IPS-20b (cell line): Measurements from ENCODE around the gene CCDC61.

Experiments
- H3K27ac ChIP-seq: one replicate; pipeline ENCODE4 v1.5.1; 2013; ENCODE audit warnings: low read length
- H3K27me3 ChIP-seq: 2 replicates; pipeline ENCODE4 v1.6.1; 2013; ENCODE audit warnings: mild to moderate bottlenecking, low read length, inconsistent platforms; ENCODE audit not compliant: insufficient read depth
- H3K36me3 ChIP-seq: 2 replicates; pipeline ENCODE4 v1.6.1; 2013; ENCODE audit warnings: low read depth, mild to moderate bottlenecking, inconsistent platforms, low read length, moderate library complexity; ENCODE audit not compliant: insufficient read depth
- H3K4me1 ChIP-seq: 2 replicates; pipeline ENCODE4 v1.6.1; 2013; ENCODE audit warnings: mild to moderate bottlenecking, control low read depth, inconsistent platforms, low read length, moderate library complexity; ENCODE audit not compliant: insufficient read depth
- H3K4me3 ChIP-seq: 2 replicates; pipeline ENCODE4 v1.5.1; 2013; ENCODE audit warnings: mild to moderate bottlenecking, low read length, inconsistent platforms
- H3K9ac ChIP-seq: 2 replicates; pipeline ENCODE4 v1.6.1; 2013; ENCODE audit warnings: low read depth, mild to moderate bottlenecking, inconsistent platforms, low read length, moderate library complexity
- H3K9me3 ChIP-seq: 2 replicates; pipeline ENCODE4 v1.6.1; 2013; ENCODE audit warnings: mild to moderate bottlenecking, low read depth, low read length, inconsistent platforms; ENCODE audit not compliant: insufficient read depth

The CCDC61 gene, protein sequence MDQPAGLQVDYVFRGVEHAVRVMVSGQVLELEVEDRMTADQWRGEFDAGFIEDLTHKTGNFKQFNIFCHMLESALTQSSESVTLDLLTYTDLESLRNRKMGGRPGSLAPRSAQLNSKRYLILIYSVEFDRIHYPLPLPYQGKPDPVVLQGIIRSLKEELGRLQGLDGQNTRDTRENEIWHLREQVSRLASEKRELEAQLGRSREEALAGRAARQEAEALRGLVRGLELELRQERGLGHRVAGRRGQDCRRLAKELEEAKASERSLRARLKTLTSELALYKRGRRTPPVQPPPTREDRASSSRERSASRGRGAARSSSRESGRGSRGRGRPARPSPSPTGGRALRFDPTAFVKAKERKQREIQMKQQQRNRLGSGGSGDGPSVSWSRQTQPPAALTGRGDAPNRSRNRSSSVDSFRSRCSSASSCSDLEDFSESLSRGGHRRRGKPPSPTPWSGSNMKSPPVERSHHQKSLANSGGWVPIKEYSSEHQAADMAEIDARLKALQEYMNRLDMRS

DNA sequence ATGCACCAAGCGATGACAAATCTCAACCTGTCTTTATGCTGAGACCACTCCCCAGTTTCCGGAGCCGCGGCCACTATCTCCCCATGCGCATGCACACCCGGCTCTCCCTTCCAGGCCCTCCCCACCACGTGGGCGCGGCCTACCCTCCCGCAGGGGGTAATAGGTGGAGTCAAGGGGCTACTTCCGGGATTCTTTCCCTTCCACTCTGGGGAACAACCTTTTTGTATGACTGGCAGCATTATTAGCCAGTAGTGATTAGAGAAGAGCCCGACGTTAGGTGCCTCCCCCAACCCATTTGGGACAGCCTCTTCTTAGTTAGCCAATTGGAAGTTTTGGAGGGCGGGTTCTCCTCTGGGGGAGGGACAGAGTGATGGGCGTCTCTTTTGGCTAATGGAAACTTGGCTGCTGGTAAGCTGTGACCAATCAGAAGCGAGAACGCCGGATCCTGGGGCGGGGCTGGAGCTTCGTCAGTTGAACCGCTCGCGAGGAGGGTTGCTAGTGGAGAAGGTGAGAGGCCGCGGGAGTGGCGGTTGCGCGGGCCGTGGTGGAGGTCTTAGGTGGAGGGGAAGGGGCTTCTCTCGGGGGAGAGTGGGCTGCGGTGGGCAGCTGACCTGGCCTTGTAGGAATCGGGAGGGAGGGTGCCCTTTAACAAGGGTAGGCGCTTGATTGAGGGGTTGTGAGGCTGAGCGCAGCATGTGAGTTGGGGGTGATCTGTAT is at the start of gene CCDC61:
Gene CCDC61 (plus strand): TSS at position 470 of the 717 bp plus-strand sequence. CDS start 7,552 bp downstream, outside the sequence.
- H3K9me3 ChIP-seq: no peaks in the 10 kb centered on the region
- H3K9ac ChIP-seq: peak within 1 kb of the TSS; percentile 87
- no peaks in the 10 kb centered on the region for H3K36me3 ChIP-seq
- H3K4me3 ChIP-seq: peak within 1 kb of the TSS; percentile 95
- peaks cover 1% of the 10 kb centered on the region; the same call in 1 of the 2 replicates for H3K27me3 ChIP-seq
- H3K4me1 ChIP-seq: no peaks in the 10 kb centered on the region
- no peak within 1 kb of the TSS for H3K27ac ChIP-seq

DNA sequence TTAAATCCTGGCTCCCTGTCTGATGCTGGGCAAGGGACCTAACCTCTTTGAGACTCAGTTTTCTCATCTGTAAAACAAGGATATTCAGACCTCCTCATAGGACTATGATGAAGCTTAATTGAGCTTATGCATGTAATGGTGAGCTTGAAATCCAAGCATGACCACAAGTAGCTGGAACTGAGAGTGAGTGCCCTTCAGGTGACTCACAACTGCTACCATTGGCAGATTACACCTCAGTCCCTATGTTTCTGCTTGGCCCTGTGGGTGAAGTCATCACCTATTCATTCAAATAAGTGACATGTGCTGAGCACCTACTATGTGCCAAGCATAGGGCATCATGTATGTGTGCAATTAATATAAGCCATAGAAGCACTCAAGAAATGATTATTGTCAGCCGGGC is 47.3 kb upstream of the CCDC61 start:
- 0 out of 2 replicates have a peak, but pooled peaks cover 6% of the 10 kb centered on the region for H3K4me1 ChIP-seq
- peaks cover 3% of the 10 kb centered on the region; the same call in 1 of the 2 replicates for H3K36me3 ChIP-seq
- no peak overlapping the region for H3K4me3 ChIP-seq
- H3K9ac ChIP-seq: no peak overlapping the region
- H3K9me3 ChIP-seq: no peaks in the 10 kb centered on the region
- no peaks in the 10 kb centered on the region for H3K27me3 ChIP-seq
- no peak overlapping the region for H3K27ac ChIP-seq

DNA sequence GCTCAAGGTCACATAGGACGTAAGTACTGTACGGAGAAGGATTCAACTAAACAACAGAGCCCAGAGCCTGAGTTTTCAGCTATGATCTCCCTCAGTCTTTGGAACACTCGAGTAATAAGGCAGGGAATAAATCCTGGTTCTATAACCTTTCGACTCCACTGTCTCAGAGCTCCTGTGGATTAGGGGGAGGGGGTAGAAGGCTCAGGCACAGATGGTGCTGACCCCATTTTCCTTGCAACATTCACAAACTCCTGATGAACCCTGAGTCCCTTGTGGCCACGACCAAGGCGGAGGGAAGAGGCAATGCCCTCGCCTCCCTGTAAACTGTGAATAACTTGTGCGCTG is 43.0 kb upstream of the CCDC61 start:
- H3K36me3 ChIP-seq: peaks cover 3% of the 10 kb centered on the region; the same call in 1 of the 2 replicates
- peak overlapping the region; percentile 83; the same call in 1 of the 2 replicates for H3K4me3 ChIP-seq
- H3K27ac ChIP-seq: no peak overlapping the region
- no peaks in the 10 kb centered on the region for H3K27me3 ChIP-seq
- H3K4me1 ChIP-seq: peaks cover 6% of the 10 kb centered on the region; the same call in 1 of the 2 replicates
- no peak overlapping the region for H3K9ac ChIP-seq
- H3K9me3 ChIP-seq: no peaks in the 10 kb centered on the region

DNA sequence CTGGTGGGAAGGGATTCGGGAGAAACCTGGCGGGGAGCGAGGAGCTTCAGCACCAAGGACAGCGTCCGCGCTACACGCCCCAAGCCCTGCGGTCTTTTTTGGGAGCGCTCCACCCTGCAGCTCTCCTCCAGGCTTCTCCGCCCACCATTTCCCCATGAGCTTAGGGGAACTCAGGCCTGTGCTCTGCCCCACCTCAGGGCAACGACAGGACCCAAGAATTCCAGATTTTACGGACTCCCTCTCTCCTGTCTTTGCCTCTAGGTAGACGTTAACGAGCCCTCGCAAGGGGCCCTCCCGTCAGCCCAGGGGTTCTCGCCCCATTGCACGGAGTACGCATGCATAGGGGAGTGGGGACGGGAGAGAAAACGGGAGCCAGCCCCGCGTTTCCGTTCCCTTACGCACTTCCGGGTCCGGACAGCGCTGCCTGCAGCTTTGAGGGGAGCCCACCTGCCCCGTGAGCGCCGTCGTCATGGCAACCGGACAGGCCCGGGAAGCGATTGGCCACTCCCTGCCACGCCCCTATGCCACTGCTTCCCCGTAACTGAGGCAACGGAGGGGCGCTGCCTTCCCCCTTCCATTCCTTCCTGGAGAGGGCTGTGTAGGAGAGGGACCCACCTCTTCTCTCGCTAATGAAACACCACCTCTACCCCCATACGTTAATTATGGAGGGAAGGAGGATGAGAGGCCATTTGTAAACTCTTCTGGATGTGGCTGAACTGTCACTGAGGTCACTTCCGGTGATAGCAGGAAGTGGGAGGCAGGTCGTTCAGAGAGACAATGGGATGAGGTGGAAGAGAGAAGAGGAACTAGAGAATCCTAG is 42.4 kb upstream of the CCDC61 start:
- Histone ChIP-seq H3K9me3 (no peaks in the 10 kb centered on the region), H3K4me1 (peaks cover 6% of the 10 kb centered on the region; the same call in 1 of the 2 replicates), H3K9ac (peak overlapping the region; percentile 41; the same call in 1 of the 2 replicates), H3K27ac (no peak overlapping the region), H3K27me3 (no peaks in the 10 kb centered on the region), H3K4me3 (peak overlapping the region; percentile 83), H3K36me3 (peaks cover 3% of the 10 kb centered on the region; the same call in 1 of the 2 replicates)

DNA sequence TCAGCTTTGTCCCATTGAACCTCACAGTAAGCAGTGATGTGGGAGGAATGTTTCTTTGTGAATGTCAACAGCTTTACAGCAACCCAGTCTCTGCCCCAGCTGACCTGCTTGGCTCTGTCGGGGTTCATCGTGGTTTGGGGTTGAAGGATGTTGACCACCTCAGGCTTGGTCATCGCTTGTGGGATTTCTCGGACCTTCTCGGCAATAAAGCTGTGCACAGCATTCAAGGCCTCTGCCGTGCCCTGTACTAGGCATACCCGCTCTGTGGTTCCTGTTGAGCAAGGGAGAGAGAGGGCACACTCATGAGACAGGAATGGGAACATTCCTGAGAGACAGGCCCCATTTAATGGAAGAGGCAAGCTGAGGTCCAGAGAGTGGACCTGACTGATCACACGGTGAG is 41.6 kb upstream of the CCDC61 start:
- H3K4me1 ChIP-seq: peaks cover 6% of the 10 kb centered on the region; the same call in 1 of the 2 replicates
- no peak overlapping the region for H3K27ac ChIP-seq

DNA sequence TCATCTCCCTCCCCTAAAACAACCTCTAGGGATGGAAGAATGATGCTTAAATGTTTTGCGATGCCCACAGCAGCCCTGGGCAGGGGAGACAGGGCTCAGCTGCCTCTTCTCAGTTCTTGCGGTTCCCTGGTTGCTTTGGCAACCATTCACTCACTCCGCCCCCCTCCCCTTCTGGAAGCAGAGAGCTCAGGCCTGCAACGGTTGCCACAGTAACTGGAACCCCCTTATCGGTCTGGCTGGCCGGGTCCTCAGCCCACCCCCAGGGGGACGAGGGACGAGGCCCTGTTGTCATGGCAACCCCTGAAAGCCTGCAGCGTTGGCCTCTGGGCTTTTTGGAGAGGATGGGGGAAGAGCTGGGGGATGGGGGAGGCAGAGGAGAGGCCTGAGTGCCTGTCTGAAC is 41.1 kb upstream of the CCDC61 start:
- no peaks in the 10 kb centered on the region for H3K9me3 ChIP-seq

More for the DNA sequence above, 41.6 kb upstream of the CCDC61 start:
- H3K4me3 ChIP-seq: peak overlapping the region; percentile 83; the same call in 1 of the 2 replicates
- H3K9me3 ChIP-seq: no peaks in the 10 kb centered on the region
- no peaks in the 10 kb centered on the region; the same call in 1 of the 2 replicates for H3K27me3 ChIP-seq
- peaks cover 9% of the 10 kb centered on the region; the same call in 1 of the 2 replicates for H3K36me3 ChIP-seq
- no peak overlapping the region for H3K9ac ChIP-seq

DNA sequence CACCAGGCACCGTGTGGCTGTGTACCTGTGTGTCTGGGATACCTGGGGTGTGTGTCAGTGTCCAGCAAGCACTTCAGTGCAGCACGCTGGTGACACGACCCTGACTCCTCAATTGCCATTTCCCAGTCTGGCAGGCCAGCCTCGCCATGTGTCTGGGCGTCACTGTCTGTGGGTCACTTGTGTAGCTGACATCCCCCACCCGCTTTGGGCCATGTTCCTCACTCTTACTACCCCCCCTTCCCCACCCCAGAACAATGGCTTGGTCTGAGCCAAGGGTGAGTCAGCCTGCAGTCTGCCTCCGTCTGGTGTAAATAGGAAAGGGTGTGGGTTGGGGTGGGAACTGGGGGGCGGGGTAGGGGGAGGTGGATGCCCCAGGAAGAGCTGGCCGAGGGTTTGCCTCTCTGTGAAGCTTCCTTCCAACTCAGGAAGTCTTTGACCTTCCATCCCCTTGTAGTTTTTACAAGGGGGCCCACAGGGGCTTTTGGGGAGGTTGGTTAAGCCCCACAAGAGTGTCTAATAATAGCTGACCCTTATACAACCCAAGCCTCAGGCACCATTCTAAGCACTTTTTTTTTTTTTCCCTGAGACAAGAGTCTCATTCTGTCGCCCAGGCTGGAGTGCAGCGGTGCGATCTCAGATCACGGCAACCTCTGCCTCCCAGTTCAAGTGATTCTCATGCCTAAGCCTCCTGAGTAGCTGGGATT is 39.2 kb upstream of the CCDC61 start:
- H3K27ac ChIP-seq: no peak overlapping the region
- H3K4me1 ChIP-seq: peaks cover 6% of the 10 kb centered on the region; the same call in 1 of the 2 replicates
- H3K9ac ChIP-seq: no peak overlapping the region
- no peak overlapping the region for H3K4me3 ChIP-seq
- no peaks in the 10 kb centered on the region; the same call in 1 of the 2 replicates for H3K27me3 ChIP-seq
- H3K9me3 ChIP-seq: no peaks in the 10 kb centered on the region
- peaks cover 9% of the 10 kb centered on the region; the same call in 1 of the 2 replicates for H3K36me3 ChIP-seq

More for the DNA sequence above, 41.1 kb upstream of the CCDC61 start:
- Histone ChIP-seq H3K4me3 (no peak overlapping the region), H3K4me1 (peaks cover 6% of the 10 kb centered on the region; the same call in 1 of the 2 replicates), H3K36me3 (peaks cover 9% of the 10 kb centered on the region; the same call in 1 of the 2 replicates), H3K9ac (no peak overlapping the region), H3K27ac (no peak overlapping the region), H3K27me3 (no peaks in the 10 kb centered on the region; the same call in 1 of the 2 replicates)

DNA sequence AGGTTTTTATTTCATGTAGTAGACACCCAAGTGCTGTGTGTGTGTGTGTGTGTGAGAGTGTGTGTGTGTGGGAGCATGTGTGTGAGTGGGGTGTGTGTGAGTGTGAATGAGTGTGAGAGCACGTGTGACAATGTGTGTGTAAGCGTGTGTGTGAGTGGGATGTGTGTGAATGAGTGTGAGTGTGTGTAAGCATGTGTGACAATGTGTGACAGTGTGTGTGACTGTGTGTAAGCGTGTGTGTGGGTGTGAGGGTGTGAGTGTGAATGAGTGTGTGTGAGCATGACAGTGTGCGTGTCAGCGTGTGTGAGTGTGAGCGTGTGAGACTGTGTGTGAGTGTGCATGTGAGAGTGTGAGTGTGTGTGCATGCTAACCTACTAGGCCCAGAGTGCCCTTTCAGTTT is 36.9 kb upstream of the CCDC61 start:
- Histone ChIP-seq H3K36me3 (peaks cover 7% of the 10 kb centered on the region; the same call in 1 of the 2 replicates), H3K4me1 (no peaks in the 10 kb centered on the region; the same call in 1 of the 2 replicates), H3K27ac (no peak overlapping the region), H3K27me3 (no peaks in the 10 kb centered on the region; the same call in 1 of the 2 replicates), H3K9ac (no peak overlapping the region), H3K4me3 (no peak overlapping the region), H3K9me3 (no peaks in the 10 kb centered on the region)

DNA sequence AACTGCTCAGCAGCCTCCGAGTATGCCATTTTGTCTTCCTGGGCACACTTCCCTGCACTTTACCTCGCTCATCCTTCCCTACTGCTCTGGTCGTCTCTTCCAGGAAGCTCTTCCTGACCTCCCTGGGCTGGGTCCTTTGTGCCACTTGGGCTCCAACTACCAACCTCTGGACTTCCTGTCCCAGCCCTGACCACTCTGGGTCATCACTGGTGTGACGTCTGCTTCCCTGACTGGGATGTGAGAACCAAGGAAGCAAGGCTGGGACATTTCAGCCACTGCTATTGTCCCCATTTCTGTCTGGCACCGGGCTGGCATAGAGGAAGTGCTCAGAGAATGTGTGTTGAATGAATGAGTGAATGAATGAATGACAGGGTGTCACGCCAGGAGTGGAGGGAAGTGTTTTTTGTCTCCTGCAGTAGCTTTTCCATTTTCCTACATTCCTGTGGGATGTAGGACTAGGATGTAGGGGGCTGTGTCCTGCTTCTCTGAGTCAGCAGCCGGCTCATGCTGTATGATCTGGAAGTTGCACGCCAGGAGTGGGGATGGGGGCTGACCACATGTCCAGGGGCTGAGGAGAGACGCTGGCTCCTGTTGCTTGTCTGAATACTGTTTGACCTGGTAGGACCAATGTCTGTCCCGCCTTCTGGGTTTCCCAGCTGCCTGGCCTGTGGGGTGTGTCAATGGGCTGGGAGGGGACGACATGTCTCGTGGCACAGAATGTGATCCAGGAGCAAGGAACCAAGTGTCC is 36.3 kb upstream of the CCDC61 start:
- H3K9ac ChIP-seq: no peak overlapping the region
- H3K36me3 ChIP-seq: peaks cover 7% of the 10 kb centered on the region; the same call in 1 of the 2 replicates
- no peaks in the 10 kb centered on the region for H3K9me3 ChIP-seq
- no peak overlapping the region for H3K4me3 ChIP-seq
- no peaks in the 10 kb centered on the region; the same call in 1 of the 2 replicates for H3K27me3 ChIP-seq
- H3K4me1 ChIP-seq: no peaks in the 10 kb centered on the region; the same call in 1 of the 2 replicates
- no peak overlapping the region for H3K27ac ChIP-seq

DNA sequence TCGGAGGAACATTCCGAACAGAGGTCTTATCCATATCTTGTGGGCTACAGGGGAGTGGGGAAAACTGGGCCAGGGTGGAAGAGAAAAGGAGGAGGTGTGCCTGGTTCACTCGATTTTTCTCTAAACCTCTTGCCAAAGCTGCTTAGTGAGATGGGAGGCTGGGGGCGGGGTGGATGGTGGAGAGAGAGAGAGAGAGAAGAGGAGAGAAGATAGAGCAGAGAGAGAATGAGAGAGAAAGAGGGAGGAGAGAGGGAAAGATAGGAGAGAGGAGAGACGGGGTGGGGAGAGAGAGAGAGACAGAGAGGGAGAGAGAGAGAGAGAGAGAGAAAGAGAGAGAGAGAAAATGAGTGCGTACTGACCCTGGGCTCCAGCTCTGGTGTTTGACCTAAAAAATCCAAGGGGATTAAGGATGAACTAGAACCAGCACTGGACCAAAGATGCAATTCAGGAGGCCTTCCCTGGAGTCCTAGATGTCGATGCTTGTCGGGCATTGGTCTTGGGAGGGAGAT is 35.7 kb upstream of the CCDC61 start:
- no peak overlapping the region for H3K9ac ChIP-seq
- H3K9me3 ChIP-seq: no peaks in the 10 kb centered on the region
- H3K36me3 ChIP-seq: peaks cover 7% of the 10 kb centered on the region; the same call in 1 of the 2 replicates
- no peak overlapping the region for H3K4me3 ChIP-seq
- no peaks in the 10 kb centered on the region; the same call in 1 of the 2 replicates for H3K4me1 ChIP-seq
- no peak overlapping the region for H3K27ac ChIP-seq
- H3K27me3 ChIP-seq: no peaks in the 10 kb centered on the region; the same call in 1 of the 2 replicates
